ENCODE measurements around the gene UNC13C.
"Not testable (repeated sequence)": the region's sequence is repeated elsewhere in the genome, so short reads cannot be mapped to it uniquely, and the experiment has no call there.

UNC13C gene

DNA sequence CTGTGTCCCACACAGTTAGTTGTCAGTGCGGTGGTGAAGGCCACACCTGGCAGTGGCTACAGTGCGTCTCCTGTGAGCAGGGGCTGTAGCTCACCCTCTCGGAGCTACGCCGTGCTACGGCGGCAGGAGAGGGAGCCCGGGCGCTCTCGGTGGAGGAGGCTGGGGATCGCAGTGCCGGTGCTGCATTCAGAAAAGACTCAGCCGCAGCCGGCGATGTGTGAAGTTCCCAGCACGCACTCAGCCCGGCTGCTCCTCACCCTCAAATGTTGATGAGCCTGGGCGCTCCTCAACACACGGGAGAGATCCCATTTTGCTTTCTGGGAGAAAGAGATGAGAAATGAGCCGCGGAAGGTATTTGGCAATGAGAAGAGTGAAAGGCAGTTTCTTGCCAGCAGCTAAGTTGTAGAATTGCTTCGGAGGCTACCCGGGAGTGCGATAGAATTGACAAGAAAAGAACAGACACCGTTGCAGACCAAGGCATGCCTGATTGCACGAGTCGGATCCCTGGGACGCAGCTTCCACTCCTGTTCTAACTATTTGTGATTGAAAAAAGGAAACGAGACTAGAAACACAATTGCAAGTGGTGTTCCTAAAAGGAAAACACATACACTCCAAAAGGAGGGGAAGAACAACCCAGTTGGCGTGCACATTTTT, at the start of gene UNC13C:
Gene UNC13C, plus strand, starts transcription at position 189 of the 654 bp plus-strand sequence. CDS start 34,463 bp downstream, outside the sequence.
- no peak for DNase-seq (ENCODE audit: low read depth in 3 of 3)

DNA sequence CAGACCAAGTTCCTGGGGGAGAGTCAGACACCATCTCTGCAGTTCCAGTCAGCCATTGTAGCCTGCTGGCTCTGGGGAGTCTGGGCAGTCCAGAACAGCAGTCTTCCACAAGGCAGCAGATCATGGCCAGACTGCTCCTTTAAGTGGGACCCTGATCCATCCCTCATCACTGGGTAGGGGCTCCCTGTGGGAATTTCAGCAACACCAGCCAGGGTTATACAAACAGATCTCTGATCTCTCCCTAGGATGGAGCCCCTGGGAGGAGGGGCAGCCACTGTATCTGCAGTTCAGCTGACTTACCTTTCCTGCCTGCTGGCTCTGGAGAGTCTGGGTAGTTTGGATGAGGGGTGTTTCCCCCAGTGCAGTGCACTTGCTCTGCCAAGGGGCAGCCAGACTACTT, 42.1 kb upstream of the UNC13C start:
- DNase-seq (ENCODE audit: low read depth in 3 of 3): no peak

DNA sequence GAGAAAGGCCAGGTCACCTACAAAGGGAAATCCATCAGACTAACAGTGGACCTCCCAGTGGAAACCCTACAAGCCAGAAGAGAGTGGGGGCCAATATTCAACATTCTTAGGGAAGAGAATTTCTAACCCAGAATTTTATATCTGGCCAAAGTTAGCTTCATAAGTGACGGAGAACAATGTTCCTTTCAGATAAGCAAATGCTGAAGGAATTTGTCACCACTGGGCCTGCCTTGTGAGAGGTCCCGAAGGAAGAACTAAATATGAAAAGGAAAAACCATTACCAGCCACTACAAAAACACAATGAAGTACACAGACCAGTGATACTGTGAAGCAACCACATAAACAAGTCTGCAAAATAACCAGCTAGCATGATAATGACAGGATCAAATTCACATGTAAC, 40.6 kb upstream of the UNC13C start:
- DNase-seq (ENCODE audit: low read depth in 3 of 3): not testable (repeated sequence)

DNA sequence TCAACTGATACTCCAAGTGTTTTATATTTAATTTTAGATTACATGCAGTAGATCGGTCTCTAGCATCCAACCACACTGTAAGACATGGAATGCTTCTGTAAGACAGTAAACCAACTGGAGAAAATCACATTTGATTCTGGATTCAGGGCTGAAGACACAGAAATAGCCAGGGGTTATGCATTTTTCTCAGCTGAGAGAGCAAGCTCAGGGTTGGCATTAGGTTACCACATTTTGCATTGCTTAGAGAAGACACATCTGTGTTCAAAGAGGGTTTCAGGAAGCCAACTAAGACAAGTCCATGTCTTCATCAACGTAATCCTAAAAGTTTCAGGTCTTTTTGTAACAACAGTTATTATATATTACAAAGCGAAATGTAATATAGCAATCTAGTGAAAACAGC, 27.7 kb upstream of the UNC13C start:
- DNase-seq (ENCODE audit: low read depth in 3 of 3): no peak

DNA sequence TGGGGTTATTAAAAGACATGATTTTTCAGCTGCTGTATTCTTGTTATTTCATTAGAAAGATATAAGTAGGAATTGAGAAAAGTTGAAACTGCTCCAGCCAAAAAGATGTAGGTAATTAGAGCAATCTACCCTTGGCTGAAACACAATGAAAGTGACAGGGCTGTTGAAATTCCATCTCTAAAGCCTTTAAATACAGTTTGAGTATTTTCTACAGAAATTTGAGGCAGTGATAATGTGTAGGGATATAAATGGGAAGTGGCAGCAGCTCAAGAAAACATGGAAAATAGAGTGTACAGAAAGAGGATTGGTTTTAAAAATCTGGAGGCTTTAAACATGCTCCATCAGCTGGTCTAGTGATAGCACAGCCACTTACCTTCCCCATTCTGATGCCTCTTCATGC, 22.8 kb upstream of the UNC13C start:
- no peak for DNase-seq (ENCODE audit: low read depth in 3 of 3)

DNA sequence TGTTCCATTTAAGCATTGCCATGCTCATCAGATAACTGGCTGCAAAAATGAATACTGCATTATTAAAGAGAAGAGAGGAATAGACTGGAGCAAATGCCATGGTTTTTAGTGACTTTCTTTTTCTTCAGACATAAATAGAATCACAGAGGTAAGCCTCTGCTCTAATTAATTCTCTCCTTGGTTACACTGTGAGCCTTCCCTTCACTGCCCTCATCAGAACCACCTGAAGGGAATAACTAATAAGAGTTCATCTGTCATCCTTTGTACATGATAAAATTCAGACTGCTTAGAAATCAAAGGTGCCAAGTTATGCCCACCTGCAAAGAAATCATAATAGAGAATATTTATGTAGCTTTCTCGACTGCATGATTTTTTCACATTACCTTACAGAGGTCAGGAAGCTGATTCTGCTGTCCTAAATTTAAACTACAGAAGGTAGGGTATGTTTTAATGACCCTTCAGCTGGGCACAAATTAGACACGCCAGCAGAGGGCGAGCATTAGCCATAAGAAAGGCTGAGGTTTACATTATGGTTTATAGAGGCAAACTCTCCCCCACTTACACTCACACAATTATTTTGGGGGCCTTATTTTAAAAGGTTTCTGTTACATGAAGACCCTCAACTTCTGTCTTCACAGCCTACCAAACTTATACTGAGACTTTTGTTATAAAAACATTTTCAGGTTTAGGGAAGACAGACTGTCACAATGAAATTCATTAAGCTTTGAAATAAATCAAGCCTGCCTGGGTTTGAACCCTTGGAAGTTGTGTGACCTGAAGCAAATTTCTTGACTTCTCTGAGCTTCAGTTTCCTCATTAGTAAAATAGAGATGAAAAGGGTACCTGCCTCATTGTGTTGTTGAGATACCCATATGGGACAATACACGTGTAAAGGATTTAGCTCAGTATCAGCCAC, 15.3 kb upstream of the UNC13C start:
- no peak for DNase-seq (ENCODE audit: low read depth in 3 of 3)

DNA sequence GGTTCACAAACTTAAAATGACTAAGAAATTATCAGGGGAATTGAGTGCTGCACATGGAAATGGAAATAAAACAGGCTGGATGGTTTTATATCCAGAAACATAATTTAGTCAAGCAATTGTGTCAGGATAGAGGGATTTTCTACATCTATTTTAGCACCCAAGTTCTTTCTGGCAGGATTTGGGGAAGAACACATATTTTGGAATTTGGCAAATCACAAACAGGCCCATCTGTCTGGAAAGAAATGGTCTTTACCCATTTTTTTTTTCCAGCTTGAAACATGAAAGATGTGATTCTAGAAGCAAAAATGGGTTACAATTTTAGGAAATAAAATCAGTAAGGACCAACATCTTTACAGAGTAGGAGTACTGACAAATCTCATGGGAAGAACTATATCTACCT, 14.4 kb upstream of the UNC13C start:
- no peak for DNase-seq (ENCODE audit: low read depth in 3 of 3)

DNA sequence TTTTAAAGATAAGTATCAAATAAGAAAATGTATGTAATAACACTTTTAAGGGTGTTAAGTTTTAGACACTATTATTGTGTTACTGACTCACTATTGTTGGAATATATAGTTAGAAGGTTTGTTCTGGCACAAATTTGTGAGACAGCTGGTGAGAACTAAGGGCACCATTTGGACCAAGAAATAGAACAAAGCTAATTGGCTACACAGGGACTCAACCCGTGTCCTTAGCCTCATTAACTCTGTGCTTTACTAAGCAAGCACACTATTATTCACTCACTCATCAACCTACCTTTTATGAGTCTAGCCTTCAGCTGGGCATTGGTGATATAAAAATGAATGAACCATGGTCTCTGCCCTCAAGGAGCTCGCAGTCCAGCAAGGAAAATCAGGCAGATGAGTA, 4.1 kb upstream of the UNC13C start:
- no peak for DNase-seq (ENCODE audit: low read depth in 3 of 3)

DNA sequence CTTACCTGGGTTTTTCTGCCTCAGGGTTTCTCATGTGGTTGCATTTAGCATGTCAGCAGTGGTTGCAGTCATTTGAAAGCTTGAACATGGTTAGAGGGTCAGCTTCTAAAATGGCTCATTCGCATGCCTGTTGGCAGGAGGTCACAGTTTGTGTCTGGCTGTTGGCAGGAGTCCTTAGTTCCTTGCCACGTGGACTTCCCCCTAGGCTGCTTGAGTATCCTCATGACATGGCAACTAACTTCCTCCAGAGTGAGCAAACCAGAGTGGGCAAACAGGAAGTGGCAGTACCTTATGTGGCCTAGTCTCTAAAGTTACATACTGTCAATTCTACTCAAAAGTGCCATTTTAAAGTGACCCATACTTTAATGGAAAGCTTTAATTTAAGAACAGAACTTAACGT, 3.4 kb upstream of the UNC13C start:
- no peak for DNase-seq (ENCODE audit: low read depth in 3 of 3)

DNA sequence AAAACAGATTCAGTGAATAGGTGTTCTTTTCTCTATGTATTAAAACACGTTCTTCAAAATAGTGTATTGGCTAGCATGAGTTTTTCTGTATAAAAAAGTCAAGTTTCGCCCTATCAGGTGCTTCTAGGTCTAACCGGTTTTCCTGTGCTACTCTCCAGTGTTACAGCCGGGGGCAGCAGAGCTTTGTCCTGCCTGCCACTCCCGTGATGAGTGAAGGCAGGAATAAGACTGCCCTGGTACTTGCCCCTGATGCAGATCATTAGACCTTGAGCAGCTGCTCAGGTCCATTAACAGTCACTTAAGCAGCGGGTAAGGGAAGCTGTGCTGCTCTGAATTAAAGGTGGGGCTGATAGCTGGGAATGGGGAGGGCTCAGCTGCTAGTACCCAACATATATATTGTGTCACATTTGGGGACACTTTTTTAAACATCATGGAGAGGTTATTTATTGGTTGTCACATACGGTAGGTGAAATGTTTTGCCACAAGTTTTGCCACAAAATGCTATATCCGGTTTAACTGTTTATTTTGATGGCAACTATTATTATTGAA, 1.3 kb upstream of the UNC13C start:
- no peak for DNase-seq (ENCODE audit: low read depth in 3 of 3)

DNA sequence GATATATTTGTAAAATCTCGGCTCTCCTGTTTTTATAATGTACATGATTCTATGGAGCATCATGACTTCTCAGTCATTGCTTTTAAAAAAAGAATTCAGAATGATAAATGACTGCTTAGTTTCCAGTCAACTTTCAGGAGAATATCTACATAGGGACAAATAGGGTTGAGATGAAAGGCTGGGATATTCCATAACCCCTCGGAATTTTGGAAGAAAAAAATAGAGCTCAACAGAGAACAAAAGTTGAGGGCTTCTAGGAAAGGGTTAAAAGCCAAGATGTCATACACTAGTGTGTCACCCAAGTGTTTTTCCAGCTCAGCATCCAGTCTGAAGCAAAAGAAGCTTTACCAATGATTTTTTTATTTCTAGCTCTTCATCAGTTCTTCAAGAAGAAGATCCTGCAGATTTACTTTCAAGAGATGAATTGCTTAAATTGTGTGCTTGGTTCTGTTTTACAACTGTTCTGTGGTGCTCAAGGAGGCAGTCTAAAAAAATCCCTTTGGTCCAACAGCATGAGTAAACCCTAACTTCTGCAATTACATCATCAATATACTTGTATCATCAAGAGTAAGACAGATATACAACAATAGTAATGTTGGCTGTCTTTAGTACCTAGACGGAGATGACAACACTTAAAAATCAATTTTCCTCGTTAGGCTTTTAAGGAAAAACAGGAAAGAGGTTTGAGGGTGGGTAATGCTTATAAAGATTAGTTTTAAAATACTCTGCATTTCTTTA, 979 bp downstream of the UNC13C start:
- DNase-seq (ENCODE audit: low read depth in 3 of 3): no peak

DNA sequence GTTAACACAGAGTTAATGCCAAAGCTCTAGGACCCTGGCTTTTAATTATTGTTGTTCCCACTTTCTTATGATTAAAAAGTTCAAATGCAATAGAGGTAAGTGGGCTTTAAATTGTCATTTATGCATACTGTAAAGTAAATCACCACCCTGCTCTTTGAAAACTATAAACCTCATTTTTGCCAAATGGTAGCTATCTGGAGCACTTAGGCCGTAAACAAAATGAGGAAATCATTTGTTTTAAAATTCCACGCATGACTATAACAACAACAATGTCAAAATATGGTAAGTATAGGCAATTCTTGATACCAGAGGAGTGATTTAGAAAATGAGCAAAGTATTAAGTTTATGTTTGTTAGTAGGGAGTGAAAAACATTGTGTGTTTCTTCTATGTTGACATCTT, 1.8 kb downstream of the UNC13C start:
- no peak for DNase-seq (ENCODE audit: low read depth in 3 of 3)

DNA sequence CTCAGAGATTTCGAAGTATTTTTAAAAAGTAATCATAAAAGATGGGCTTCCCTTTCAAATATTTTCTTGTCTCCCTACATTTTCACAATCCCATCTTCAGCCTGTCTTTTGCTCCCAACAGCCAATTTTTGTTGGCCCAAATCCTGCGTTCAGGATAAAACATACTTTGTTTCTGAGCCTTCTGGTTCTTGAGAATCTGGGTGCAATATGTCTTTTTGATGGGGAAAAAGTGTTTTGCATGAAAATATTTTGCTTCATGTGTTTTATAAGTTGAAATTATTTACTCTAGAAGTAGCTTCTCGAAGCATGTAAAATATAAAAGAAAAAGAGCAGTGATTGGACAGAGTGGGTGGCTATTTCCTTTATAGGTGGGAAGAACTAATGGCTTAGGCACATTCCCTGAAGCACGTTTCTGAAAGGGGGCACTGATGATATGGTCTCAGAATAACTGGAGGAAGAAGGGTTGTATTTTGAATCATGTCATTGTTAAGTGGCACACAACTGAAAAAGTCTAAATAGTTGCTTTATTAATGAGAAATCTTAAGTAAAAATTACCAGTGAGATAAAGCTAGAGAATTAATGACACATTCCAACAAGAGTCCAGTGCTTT, 3.9 kb downstream of the UNC13C start:
- DNase-seq (ENCODE audit: low read depth in 3 of 3): no peak

DNA sequence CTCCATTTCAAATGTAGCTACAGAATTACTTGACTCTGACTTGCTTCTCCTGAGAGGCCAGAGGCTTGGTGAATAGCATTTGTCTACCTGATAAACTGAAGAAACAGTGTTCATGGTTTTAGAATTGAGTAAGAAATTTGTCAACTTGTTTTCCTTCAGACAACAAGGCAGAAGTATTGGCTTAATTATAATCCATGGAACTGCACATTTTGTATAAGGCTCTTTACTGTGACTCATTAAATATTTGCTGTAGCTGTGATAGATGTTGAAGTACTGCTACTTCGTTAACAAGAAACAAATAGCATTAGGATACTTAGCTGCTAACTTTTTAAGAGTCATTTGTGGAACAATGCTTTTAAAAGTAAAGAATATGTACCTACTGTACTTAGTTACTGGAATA, 4.6 kb downstream of the UNC13C start:
- DNase-seq (ENCODE audit: low read depth in 3 of 3): no peak

DNA sequence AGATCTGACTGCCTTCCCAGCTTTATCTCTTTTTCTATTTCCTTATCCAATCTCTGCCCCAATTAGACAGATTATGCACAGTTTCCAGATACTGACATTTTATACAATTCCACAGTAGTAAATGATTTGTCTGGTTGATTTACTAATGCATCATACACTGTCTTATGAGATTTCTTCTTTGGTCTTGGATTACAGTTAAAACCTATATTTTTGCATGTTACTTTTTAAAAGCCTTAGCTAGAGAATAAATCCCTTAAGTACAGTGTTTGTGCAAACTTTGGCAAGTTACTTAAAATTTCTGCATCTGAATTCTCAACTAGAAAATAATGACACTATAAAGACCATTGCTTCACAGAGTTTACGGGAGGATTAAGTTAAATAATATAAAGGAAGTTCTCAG, 6.0 kb downstream of the UNC13C start:
- no peak for DNase-seq (ENCODE audit: low read depth in 3 of 3)

DNA sequence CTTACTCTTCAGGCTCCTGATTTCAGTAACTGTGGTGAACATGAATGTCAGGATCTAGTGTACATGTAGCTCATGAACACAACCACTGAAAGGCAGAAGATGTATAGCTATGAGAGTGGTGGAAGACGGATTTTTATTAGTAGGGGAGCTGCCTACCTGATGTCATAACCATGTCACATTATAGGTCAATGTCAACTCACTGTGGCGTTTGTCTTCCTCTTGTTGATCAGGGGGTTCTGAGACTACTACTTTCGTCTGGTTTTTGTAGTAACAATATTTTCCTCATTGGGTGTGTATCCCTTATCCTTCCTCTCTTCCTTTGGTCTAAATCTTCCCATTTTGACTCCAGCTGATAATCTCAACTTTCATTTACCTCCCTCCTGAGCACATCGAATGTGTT, 7.3 kb downstream of the UNC13C start:
- DNase-seq (ENCODE audit: low read depth in 3 of 3): no peak

DNA sequence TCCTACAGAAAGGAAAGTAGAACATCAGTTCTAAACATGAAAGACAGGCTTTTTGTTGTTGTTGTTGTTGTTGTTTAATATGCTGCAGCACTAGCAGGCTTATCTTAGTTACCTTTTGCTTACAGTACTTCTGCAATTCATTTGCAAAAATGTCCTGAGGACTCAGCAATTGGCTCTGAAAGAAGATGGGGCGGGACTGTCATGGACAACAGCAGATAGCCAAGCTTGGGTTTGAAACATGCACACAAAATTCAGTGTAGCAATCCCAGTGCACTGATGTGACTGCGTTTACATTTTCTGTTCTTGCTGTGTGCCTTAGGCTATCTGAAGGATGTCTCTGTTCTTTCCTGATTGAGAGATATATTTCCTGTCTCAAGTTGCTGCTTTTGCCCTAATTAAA, 9.2 kb downstream of the UNC13C start:
- DNase-seq (ENCODE audit: low read depth in 3 of 3): no peak

DNA sequence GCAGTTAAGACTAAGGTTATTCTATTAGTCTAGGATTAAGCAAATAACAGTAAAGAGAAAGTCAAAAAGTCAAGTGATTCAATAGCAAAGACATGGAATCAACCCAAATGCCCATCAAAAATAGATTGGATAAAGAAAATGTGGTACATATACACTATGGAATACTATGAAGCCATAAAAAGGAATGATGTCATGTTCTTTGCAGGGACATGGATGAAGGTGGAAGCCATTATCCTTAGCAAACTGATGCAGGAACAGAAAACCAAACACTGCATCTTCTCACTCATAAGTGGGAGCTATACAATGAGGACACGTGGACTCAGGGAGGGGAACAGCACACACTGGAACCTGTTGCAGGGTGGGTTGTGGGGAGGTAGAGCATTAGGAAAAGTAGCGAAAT, 29.0 kb downstream of the UNC13C start:
- DNase-seq (ENCODE audit: low read depth in 3 of 3): no peak

DNA sequence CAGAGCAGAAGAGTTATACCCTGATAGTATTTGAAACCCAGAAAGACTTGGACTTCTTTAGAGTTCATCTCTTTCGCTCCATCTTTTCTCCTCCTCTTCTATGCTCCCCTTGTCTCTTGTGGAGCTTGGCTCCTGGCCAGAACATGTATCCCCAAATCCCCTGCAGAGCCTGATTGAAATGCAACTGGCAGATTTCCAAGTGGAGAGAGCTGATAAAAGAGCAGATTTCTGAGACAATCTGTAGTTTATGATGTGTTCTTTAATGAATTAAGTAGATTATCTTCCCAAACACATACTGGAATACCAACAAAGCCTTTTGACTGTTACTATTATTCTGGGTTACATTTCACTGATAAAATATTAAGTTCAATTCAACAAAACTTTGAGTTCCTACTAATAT, 33.4 kb downstream of the UNC13C start:
- no peak for DNase-seq (ENCODE audit: low read depth in 3 of 3)

DNA sequence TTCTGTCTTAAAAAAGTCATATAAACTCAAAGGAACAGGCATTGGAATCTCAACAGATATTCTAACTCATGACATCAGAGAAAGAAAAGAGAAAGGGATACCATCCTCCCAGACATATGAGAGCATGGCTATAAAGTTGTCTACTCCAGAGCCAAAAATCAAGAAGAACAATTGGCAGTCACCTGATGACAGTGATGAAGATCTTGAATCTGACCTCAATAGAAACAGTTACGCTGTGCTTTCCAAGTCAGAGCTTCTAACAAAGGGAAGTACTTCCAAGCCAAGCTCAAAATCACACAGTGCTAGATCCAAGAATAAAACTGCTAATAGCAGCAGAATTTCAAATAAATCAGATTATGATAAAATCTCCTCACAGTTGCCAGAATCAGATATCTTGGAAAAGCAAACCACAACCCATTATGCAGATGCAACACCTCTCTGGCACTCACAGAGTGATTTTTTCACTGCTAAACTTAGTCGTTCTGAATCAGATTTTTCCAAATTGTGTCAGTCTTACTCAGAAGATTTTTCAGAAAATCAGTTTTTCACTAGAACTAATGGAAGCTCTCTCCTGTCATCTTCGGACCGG, 35.9 kb downstream of the UNC13C start:
- DNase-seq (ENCODE audit: low read depth in 3 of 3): no peak

DNA sequence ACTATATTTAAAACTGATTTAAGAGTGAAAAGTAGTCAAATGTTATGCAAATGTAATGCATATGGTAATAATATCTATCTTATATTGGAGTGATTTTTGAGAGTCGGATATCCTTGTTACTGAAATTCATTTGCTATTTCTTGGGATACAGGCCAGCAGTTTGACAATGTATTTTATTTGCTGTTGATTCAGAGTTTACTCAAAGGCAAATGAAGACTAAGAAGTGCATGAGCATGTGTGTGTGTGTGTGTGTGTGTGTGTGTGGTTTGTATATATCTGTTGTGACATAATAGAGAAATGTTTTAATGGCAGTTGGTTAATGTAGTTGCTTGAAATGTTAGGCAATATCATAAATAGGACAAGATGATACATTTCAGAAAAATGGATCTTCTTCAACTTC, 39.0 kb downstream of the UNC13C start:
- no peak for DNase-seq (ENCODE audit: low read depth in 3 of 3)

DNA sequence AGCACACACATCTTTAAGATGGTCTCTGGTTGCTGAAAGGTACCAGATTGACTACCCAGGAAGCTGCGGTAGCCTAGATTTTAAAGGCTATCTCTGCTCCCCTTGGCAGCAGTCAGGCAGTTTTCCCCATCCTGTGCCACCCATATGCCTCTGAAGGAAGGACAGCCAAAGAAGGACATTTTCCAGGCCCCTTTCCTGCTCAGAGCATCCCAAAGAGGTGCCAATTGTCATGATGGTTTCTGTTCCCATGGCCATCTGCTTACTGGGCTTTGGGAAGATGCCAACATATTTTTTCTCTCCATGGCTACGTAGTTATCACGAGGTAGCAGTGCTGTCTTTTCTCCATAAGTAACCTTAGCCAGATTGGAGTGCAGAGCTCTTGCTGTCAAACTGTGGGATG, 39.7 kb downstream of the UNC13C start:
- DNase-seq (ENCODE audit: low read depth in 3 of 3): no peak

Data from stimulated activated CD4-positive, alpha-beta T cell treated with anti-CD3 and anti-CD28 coated beads, TNF-alpha, amount 100 ng/mL, for 48 hours (primary cell).